Right atrium auricular region (tissue), 2 donors: ENCODE measurements around the gene MEIS1. TPM values are rescaled to one million over a fixed set of nuclear protein-coding genes. Genes with fewer than 3 reads are reported as not detected.

Experiments used
- DNase-seq: peaks from one replicate; pipeline ENCODE4 v3.0.0-alpha.2; 2019; ENCODE audit warnings: low spot score
- H3K27ac ChIP-seq, 2 donors: fragments of 200-600 bp; sonication (generic); 1 replicate in 1 of 2; 2 replicates in 1 of 2; pipeline ENCODE4 v1.5.1; 2016 to 2019
- H3K27me3 ChIP-seq, 2 donors: fragments of 200-600 bp; sonication (generic); one replicate each; pipeline versions ENCODE4 v1.5.1 to v1.6.0; 2017 to 2019
- H3K36me3 ChIP-seq: fragments of 200-600 bp; sonication (generic); one replicate; pipeline ENCODE4 v1.5.1; 2016
- H3K4me1 ChIP-seq, 2 donors: fragments of 200-600 bp; sonication (generic); one replicate each; pipeline versions ENCODE4 v1.5.1 to v1.6.0; 2017 to 2019
- H3K4me3 ChIP-seq, 2 donors: fragments of 200-600 bp; sonication (generic); 1 replicate in 1 of 2; 2 replicates in 1 of 2; pipeline ENCODE4 v1.5.1; 2017 to 2019; ENCODE audit warnings: mild to moderate bottlenecking in 1 of 2, moderate library complexity in 1 of 2
- H3K9me3 ChIP-seq, 2 donors: fragments of 200-600 bp; sonication (generic); one replicate each; pipeline ENCODE4 v1.5.1; 2019
- total RNA-seq, 2 donors: library from RNA; depleted of rRNA; stranded (reverse); fragments of >200 nt; gene quantifications; one replicate each; pipeline ENCODE4 v1.1.0, GENCODE V29; 2016
- TF ChIP-seq, protein P1 (sequence below), 2 donors: fragments of 200-600 bp; sonication (generic); IDR thresholded peaks; one replicate each; pipeline ENCODE4 v1.5.1; 2019; ENCODE audit warnings: antibody characterized with exemption in 2 of 2

Gene MEIS1
- total RNA-seq, 2 donors from 2014 or later: 13.6 to 16.7 TPM

DNA sequence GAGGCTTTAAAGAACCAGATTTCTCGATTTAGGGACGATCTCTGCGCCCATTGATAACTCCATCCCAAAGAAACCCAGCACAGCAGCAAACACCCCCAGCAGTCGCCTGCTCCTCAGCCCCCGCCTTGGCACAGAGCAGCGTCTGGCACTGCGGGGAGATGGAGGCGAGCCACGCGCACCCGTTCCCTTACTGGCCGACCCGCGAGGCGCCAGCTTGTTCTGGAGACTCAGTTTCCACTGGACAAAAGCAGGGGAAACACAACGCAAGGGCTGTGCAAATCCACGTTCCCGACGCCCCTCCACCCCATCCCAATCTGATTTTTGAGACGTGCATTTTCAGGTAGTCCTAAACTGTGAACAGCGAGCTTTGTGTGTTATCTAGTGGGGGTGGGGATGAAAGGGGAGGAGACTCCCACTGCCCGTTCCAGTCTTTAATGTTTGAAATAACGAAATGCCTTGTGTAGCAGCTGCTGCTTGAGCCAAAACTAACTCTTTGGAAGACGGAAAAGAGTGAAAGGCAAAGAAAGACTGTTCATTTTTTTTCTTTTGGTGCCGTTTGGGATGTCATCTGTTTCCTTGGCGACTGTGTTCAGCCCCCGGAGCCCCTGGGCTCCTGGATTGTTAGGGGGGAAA lies 143.2 kb downstream of the MEIS1 start:
- no peak overlapping the region for H3K27ac ChIP-seq
- peaks cover 0 to 31% of the 10 kb centered on the region in 2 donors for H3K4me1 ChIP-seq
- H3K27me3 ChIP-seq: peaks cover 52 to 68% of the 10 kb centered on the region in 2 donors
- TF ChIP-seq, protein P1, sequence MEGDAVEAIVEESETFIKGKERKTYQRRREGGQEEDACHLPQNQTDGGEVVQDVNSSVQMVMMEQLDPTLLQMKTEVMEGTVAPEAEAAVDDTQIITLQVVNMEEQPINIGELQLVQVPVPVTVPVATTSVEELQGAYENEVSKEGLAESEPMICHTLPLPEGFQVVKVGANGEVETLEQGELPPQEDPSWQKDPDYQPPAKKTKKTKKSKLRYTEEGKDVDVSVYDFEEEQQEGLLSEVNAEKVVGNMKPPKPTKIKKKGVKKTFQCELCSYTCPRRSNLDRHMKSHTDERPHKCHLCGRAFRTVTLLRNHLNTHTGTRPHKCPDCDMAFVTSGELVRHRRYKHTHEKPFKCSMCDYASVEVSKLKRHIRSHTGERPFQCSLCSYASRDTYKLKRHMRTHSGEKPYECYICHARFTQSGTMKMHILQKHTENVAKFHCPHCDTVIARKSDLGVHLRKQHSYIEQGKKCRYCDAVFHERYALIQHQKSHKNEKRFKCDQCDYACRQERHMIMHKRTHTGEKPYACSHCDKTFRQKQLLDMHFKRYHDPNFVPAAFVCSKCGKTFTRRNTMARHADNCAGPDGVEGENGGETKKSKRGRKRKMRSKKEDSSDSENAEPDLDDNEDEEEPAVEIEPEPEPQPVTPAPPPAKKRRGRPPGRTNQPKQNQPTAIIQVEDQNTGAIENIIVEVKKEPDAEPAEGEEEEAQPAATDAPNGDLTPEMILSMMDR (IDR thresholded peaks at IDR 0.05): no peak
- no peak for DNase-seq
- no peaks in the 10 kb centered on the region for H3K36me3 ChIP-seq
- no peak overlapping the region for H3K4me3 ChIP-seq
- no peaks in the 10 kb centered on the region for H3K9me3 ChIP-seq

DNA sequence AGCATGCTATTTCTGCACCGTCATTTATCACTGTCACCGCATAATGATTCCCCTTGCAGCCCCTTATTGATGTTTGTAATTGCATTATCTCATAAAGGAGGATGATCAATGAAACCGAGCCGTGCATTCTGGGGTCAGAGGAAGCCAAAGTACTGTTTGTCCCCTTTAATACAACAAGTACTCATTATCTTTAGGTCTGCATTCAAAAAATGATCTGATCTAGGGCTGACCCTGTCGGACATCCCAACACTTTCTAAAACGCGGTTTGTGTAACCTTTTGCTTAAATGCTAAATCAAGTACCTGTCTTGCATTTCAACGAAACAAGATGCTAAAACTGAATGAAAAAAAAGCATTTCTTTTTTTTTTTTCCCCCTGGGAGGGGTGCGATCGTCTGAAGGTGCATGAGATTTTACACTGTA lies 143.8 kb downstream of the MEIS1 start:
- no peaks in the 10 kb centered on the region for H3K36me3 ChIP-seq
- DNase-seq: no peak
- peaks cover 0 to 31% of the 10 kb centered on the region in 2 donors for H3K4me1 ChIP-seq
- H3K9me3 ChIP-seq: no peaks in the 10 kb centered on the region
- H3K27me3 ChIP-seq: peaks cover 54 to 73% of the 10 kb centered on the region in 2 donors
- H3K27ac ChIP-seq: no peak overlapping the region
- H3K4me3 ChIP-seq: no peak overlapping the region
- TF ChIP-seq, protein P1 (IDR thresholded peaks at IDR 0.05): no peak

DNA sequence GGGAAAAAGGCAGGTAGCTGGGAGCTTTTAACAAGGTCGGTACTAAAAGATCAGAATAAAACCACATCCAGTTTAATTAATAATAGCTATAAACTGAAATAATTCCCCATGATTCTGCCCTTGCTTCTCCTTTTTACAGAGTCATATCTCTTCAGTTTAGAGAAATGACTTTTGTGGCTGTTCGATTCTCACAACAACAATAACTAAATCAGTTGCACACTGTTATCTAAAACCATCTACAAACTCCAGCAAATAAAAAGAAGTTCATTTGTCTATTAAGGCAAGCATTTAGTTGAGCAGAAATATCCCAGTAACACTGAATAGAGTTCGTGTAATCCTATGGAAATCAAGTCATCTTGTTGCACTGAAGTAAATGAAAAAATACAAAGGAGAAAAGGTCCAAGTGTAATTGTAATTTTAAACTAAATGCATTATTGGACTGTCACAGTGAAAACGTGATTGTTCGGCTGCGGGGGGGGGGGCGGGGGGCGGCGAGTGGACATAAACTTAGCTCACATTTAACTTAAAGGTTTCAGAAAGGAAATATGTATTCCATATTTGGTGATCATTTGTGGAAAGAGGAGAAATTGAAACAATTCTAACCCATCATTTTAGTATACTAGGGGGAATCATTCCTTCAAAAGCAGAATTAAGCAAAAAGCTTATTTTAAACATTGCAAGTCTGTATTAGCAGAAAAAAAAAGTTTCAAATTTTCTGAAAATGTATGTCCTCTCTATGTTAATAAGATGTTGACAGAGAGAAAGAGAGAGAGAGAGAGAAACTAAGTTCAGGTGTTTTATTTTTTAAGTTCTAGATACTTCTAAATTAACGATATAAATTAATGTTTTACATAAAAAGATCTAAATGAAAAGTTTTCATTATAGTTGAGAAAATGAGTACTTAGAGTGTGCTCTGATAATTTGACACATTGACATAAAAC lies 144.5 kb downstream of the MEIS1 start:
- Histone ChIP-seq H3K4me1 (peaks cover 0 to 31% of the 10 kb centered on the region in 2 donors), H3K4me3 (no peak overlapping the region), H3K36me3 (no peaks in the 10 kb centered on the region), H3K27me3 (peaks cover 54 to 76% of the 10 kb centered on the region in 2 donors), H3K9me3 (no peaks in the 10 kb centered on the region), H3K27ac (no peak overlapping the region)
- TF ChIP-seq, protein P1 (IDR thresholded peaks at IDR 0.05): no peak
- DNase-seq: no peak

DNA sequence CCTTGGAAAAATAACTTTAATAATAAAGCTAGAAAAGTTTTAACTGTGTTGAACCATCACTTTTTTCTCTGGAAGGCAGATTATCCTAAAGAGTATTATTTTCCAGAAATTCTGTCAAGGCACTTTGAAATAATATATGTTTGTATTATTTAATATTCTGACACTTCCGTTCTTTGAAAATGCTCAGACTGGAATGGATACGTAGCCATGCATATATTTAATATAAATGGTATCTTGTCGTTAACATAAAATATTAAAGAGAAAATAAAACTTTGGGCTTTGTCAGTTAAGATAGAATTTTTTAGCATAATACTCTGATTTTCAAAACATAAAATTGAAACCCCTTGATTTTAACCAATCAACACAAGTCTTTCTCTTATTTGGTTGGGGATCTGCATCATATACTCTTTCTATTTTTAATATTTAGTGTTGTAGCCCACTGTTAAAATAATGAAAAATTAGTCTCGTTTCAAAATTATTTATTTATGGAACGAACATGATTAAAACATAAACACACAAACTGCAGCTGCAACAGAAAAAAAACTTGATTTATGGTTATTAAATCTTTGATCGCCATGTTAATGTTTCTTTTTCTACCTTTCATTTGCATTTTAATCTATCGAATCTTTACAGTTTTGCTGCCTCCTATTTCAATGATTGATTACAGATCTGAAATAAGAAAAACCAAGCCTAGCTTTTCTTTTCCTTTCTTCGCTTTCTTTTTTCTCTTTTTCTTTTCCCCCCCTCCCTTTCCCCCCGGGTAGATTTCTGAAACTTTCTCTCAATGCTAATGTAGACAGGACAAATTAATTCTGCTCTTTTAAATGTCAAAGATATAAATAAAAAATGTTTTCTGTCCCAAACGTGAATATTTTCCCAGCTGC lies 145.5 kb downstream of the MEIS1 start:
- Histone ChIP-seq H3K27ac (no peak overlapping the region), H3K4me1 (peaks cover 0 to 30% of the 10 kb centered on the region in 2 donors)

More for the DNA sequence above, 145.5 kb downstream of the MEIS1 start:
- no peaks in the 10 kb centered on the region for H3K9me3 ChIP-seq
- H3K36me3 ChIP-seq: no peaks in the 10 kb centered on the region
- no peak for DNase-seq
- H3K4me3 ChIP-seq: no peak overlapping the region
- TF ChIP-seq, protein P1 (IDR thresholded peaks at IDR 0.05): no peak
- H3K27me3 ChIP-seq: peaks cover 54 to 76% of the 10 kb centered on the region in 2 donors
